Spleen (tissue), 11 donors: ENCODE results near the gene SECISBP2. TPM values are rescaled to one million over a fixed set of nuclear protein-coding genes. Genes with fewer than 3 reads are reported as not detected.

Experiments
- DNase-seq: peaks from one replicate; pipeline ENCODE4 v3.0.0-alpha.2; 2020
- H3K27ac ChIP-seq, 8 donors: fragments of 200-600 bp; sonication (generic) in 7 of 8; 1 replicate in 4 of 8; 2 replicates in 4 of 8; pipeline versions ENCODE4 v1.5.0 to v1.8.0; 2016 to 2021; ENCODE audit warnings: inconsistent platforms in 4 of 8, mild to moderate bottlenecking in 4 of 8, moderate library complexity in 1 of 8
- H3K27me3 ChIP-seq, 7 donors: fragments of 200-600 bp; sonication (generic) in 6 of 7; replicated peaks in 1 of 7; 1 replicate in 4 of 7; 2 replicates in 3 of 7; pipeline versions ENCODE4 v1.5.0 to v1.8.0; 2016 to 2021; ENCODE audit warnings: inconsistent platforms in 3 of 7, mild to moderate bottlenecking in 1 of 7
- H3K36me3 ChIP-seq, 6 donors: fragments of 200-600 bp; sonication (generic) in 5 of 6; 1 replicate in 4 of 6; 2 replicates in 2 of 6; pipeline versions ENCODE4 v1.5.0 to v1.8.0; 2016 to 2021; ENCODE audit warnings: inconsistent platforms in 2 of 6
- H3K4me1 ChIP-seq, 6 donors: fragments of 200-600 bp; sonication (generic) in 5 of 6; 1 replicate in 3 of 6; 2 replicates in 3 of 6; pipeline versions ENCODE4 v1.5.0 to v1.8.0; 2016 to 2021; ENCODE audit warnings: inconsistent platforms in 3 of 6
- H3K4me3 ChIP-seq, 8 donors: fragments of 200-600 bp; sonication (generic) in 7 of 8; 1 replicate in 4 of 8; 2 replicates in 4 of 8; pipeline versions ENCODE4 v1.5.0 to v1.8.0; 2016 to 2021; ENCODE audit warnings: inconsistent platforms in 4 of 8, mild to moderate bottlenecking in 4 of 8, moderate library complexity in 2 of 8
- H3K9me3 ChIP-seq, 8 donors: fragments of 200-600 bp; sonication (generic) in 7 of 8; 1 replicate in 4 of 8; 2 replicates in 4 of 8; pipeline versions ENCODE4 v1.5.0 to v1.8.0; 2016 to 2021; ENCODE audit warnings: inconsistent platforms in 4 of 8
- CTCF ChIP-seq, 11 experiments: fragments of 200-600 bp in 7 of 11; fragments of 450-650 bp in 4 of 11; sonication (generic) in 4 of 11; IDR thresholded peaks in 8 of 11; conservative IDR thresholded peaks in 3 of 11; 1 replicate in 7 of 11; 2 replicates in 4 of 11; pipeline versions ENCODE4 v1.4.0 to v1.8.0; 2016 to 2021; ENCODE audit warnings: antibody characterized with exemption in 11 of 11, inconsistent platforms in 4 of 11, mild to moderate bottlenecking in 1 of 11
- POLR2A ChIP-seq, 3 donors: fragments of 450-650 bp; IDR thresholded peaks; one replicate each; pipeline ENCODE4 v1.5.1; 2017; ENCODE audit warnings: antibody characterized with exemption in 3 of 3, mild to moderate bottlenecking in 1 of 3
- POLR2AphosphoS5 ChIP-seq, 3 donors: sonication (generic); formaldehyde crosslinking; IDR thresholded peaks; one replicate each; pipeline ENCODE4 v1.5.1; 2017; ENCODE audit warnings: antibody characterized with exemption in 3 of 3
- WGBS, 5 donors: extraction: QIAGEN DNeasy Blood & Tissue Kit in 3 of 5; methylation state at CpG; one replicate each; pipeline versions ENCODE4 v1.1.5 to v1.1.7; 2013 to 2018; 5-methylcytosine and 5-hydroxymethylcytosine counted together
- intact Hi-C: fragments of 100-400 bp; cut with DNase I; formaldehyde crosslinking; loops from one replicate; pipeline ENCODE4 v1.15.0; 2023; ENCODE audit warnings: low total_unique reads
- polyA plus RNA-seq, 3 donors: library from polyadenylated mRNA; stranded (reverse); fragments of 200-250 nt; gene quantifications; one replicate each; pipeline ENCODE4 v1.2.1, GENCODE V29; 2013
- total RNA-seq, 7 donors: library from RNA; depleted of rRNA in 3 of 7; stranded (reverse); fragments of >200 nt in 3 of 7; fragmentation: NEBNext Ultra II Directional in 4 of 7; extraction: Animal tissue kit (Norgen Biotek cat#: 25700) in 4 of 7; gene quantifications; one replicate each; pipeline versions ENCODE4 v1.1.0 to v1.2.1, GENCODE V29; 2016 to 2021
- donor health status: healthy with polysubstance abuse.
- donor health status: DM: no; HTN: no; CAD: no; lungs with moderate emphysema.
- donor health status: DM: no; HTN: no; CAD: no.
- donor health status: Bipolar disorder and iron deficiency.
- donor health status: healthy.
- donor health status: DM: no; HTN: no; CAD: no.
- donor health status: DM: yes; HTN: yes; CAD: no.

SECISBP2 gene
- total and polyA plus RNA-seq, 10 donors = 20.7 to 117 (median 82.3) TPM

DNA sequence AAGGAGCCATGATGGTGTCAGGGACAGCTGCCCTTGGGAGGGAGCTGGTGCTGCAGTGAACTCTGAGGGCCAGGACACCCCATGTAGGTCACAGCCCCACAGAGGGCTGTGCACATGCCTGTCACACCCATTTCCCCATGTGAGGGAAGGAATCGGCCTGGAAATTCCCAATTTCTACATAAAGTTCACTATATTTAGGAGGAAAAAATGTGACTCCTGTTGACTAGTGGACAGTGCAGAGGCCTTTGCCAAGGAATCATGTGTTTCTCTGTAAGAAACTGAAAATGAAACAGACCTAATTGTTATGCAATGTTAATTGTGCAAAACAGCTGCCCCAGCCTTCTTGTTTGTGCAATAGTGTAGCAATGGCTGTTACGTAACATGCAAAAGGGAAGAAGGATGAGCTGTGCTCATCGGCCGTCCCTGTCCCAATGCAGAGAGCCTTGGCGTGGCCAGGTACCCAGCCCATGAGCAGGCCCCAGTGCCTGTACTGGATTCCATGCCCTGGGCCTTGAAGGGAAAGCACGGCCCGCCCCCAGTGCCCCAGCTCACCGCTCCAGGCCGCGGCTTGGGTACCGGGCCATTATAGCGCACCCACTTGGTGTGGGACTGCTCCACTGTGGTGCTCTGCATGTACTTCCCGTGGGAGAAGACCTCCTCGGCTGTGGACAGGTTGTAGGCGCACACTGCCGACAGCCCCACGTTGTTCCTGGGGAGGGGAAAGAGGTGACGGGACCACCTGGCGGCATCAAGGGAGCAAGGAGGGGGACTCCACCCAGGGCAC, 70.0 kb downstream of the SECISBP2 start:
- H3K9me3 ChIP-seq = no peaks in the 10 kb centered on the region
- no peaks in the 10 kb centered on the region for H3K27me3 ChIP-seq
- 60 to 86% (median 70%) methylated on average over 10 to 19 of the region's 19 CpGs for WGBS, 5 donors
- peak overlapping the region; percentile 15 to 91 (median 84) for H3K27ac ChIP-seq
- peaks cover 0 to 100% (median 99%) of the 10 kb centered on the region in 6 donors for H3K36me3 ChIP-seq
- DNase-seq = peak; percentile 91
- peak; percentile 62 to 90 (median 79) for TF ChIP-seq POLR2AphosphoS5 (IDR thresholded peaks at IDR 0.05)
- peak in 1 of 11 experiments; percentile 10 for TF ChIP-seq CTCF (IDR thresholded peaks at IDR 0.05 in 8 of 11, conservative IDR thresholded peaks at IDR 0.05 in 3 of 11)
- TF ChIP-seq POLR2A (IDR thresholded peaks at IDR 0.05) = peak in 1 of 3 donors; percentile 45
- intact Hi-C loops = no loop called here
- H3K4me3 ChIP-seq = peak overlapping the region in 1 of 8 donors; percentile 48
- peaks cover 3 to 48% (median 32%) of the 10 kb centered on the region in 6 donors for H3K4me1 ChIP-seq

- 95 to 100% (median 95%) methylated on average over 4 to 12 of the region's 12 CpGs for WGBS, 5 donors
- TF ChIP-seq POLR2AphosphoS5 (IDR thresholded peaks at IDR 0.05) (no peak), CTCF (IDR thresholded peaks at IDR 0.05 in 8 of 11, conservative IDR thresholded peaks at IDR 0.05 in 3 of 11) (no peak)
- H3K9me3 ChIP-seq = no peaks in the 10 kb centered on the region
- DNase-seq = no peak
- intact Hi-C loops = no loop called here
- H3K27me3 ChIP-seq = no peaks in the 10 kb centered on the region
- H3K4me1 ChIP-seq = peaks cover 3 to 42% (median 31%) of the 10 kb centered on the region in 6 donors
- peak overlapping the region in 7 of 8 donors; percentile 58 to 91 (median 85) for H3K27ac ChIP-seq
- peak overlapping the region in 1 of 8 donors; percentile 48 for H3K4me3 ChIP-seq
- H3K36me3 ChIP-seq = peaks cover 0 to 100% (median 99%) of the 10 kb centered on the region in 6 donors
These were observed 70.5 kb downstream of the SECISBP2 start for GRCh38 chr9:89388868-89389177.

DNA sequence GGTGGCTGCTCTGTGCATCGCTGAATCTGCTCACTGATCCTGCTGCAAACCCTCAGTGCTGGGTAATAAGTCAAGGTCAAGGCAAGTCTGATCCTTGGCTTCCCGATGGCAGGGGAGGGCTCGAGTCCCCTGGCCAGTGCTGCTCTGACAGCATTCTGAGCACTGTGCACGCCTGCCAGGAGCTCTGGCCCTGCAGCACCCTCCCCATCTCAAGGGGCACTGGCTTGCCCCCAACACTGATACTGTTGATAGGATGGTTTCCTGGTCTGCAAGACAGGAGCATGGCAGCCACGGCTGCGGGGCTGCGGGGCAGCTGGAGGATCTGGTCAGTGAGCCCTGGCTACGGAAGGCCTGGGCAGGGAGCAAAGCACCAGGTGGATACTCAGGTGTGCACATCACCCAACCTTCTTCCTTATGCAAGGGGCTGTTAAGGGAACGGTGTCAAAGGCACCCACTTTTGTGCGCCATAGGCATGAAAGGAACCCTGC, 71.8 kb downstream of the SECISBP2 start:
- 85 to 94% (median 90%) methylated on average over 10 of the region's 10 CpGs for WGBS, 5 donors
- DNase-seq = no peak
- peaks cover 0 to 100% (median 98%) of the 10 kb centered on the region in 6 donors for H3K36me3 ChIP-seq
- intact Hi-C loops = no loop called here
- peaks cover 3 to 42% (median 32%) of the 10 kb centered on the region in 6 donors for H3K4me1 ChIP-seq
- peak in 2 of 3 donors; percentile 19 to 66 for TF ChIP-seq POLR2AphosphoS5 (IDR thresholded peaks at IDR 0.05)
- TF ChIP-seq CTCF (IDR thresholded peaks at IDR 0.05 in 8 of 11, conservative IDR thresholded peaks at IDR 0.05 in 3 of 11) = no peak
- no peak overlapping the region for H3K4me3 ChIP-seq
- H3K27ac ChIP-seq = peak overlapping the region in 5 of 8 donors; percentile 14 to 91 (median 89)
- no peaks in the 10 kb centered on the region for H3K27me3 ChIP-seq
- no peaks in the 10 kb centered on the region for H3K9me3 ChIP-seq

- TF ChIP-seq CTCF (IDR thresholded peaks at IDR 0.05 in 8 of 11, conservative IDR thresholded peaks at IDR 0.05 in 3 of 11) (no peak), POLR2A (IDR thresholded peaks at IDR 0.05) (no peak), POLR2AphosphoS5 (IDR thresholded peaks at IDR 0.05) (no peak)
- Histone ChIP-seq H3K27me3 (no peaks in the 10 kb centered on the region), H3K36me3 (peaks cover 0 to 100% (median 96%) of the 10 kb centered on the region in 6 donors), H3K9me3 (no peaks in the 10 kb centered on the region), H3K4me3 (no peak overlapping the region), H3K27ac (peak overlapping the region in 6 of 8 donors; percentile 14 to 91 (median 64)), H3K4me1 (peaks cover 3 to 42% (median 32%) of the 10 kb centered on the region in 6 donors)
- 68 to 89% (median 77%) methylated on average over 3 to 5 of the region's 5 CpGs for WGBS, 5 donors
- intact Hi-C loops = no loop called here
- DNase-seq = no peak
These were observed 72.3 kb downstream of the SECISBP2 start for GRCh38 chr9:89390578-89391116.
